Stomach (tissue), 9 donors: Measurements from ENCODE around the gene MSX2. TPM values are rescaled to one million over a fixed set of nuclear protein-coding genes. Genes with fewer than 3 reads are reported as not detected.

ENCODE experiments used
- DNase-seq, 2 donors: peaks; one replicate each; pipeline versions ENCODE4 v3.0.0 to v3.0.0-alpha.2; 2013 to 2019
- H3K27ac ChIP-seq, 5 donors: fragments of 200-600 bp in 4 of 5; sonication (generic) in 4 of 5; one replicate each; pipeline ENCODE4 v1.5.1; 2013 to 2019; ENCODE audit warnings: mild to moderate bottlenecking in 1 of 5, moderate library complexity in 1 of 5
- H3K27me3 ChIP-seq, 3 donors: fragments of 200-600 bp; sonication (generic); one replicate each; pipeline ENCODE4 v1.5.1; 2017 to 2019; ENCODE audit warnings: mixed run types in 1 of 3
- H3K36me3 ChIP-seq, 4 donors: fragments of 200-600 bp; sonication (generic); 1 replicate in 3 of 4; 2 replicates in 1 of 4; pipeline ENCODE4 v1.5.1; 2016 to 2019
- H3K4me1 ChIP-seq, 4 donors: fragments of 200-600 bp; sonication (generic); one replicate each; pipeline ENCODE4 v1.5.1; 2016 to 2019
- H3K4me3 ChIP-seq, 4 donors: fragments of 200-600 bp; sonication (generic) in 3 of 4; one replicate each; pipeline ENCODE4 v1.5.1; 2016 to 2019; ENCODE audit warnings: mild to moderate bottlenecking in 1 of 4
- H3K9me3 ChIP-seq, 4 donors: fragments of 200-600 bp; sonication (generic); one replicate each; pipeline ENCODE4 v1.5.1; 2016 to 2019
- EP300 ChIP-seq: sonication (generic); formaldehyde crosslinking; IDR thresholded peaks from one replicate; pipeline ENCODE4 v1.6.1; 2017; ENCODE audit warnings: antibody characterized with exemption
- POLR2A ChIP-seq, 4 donors: fragments of 450-650 bp; IDR thresholded peaks; one replicate each; pipeline ENCODE4 v1.6.1; 2016; ENCODE audit warnings: antibody characterized with exemption in 4 of 4, control low read depth in 2 of 4, mild to moderate bottlenecking in 1 of 4, moderate library complexity in 1 of 4
- POLR2AphosphoS5 ChIP-seq, 3 donors: sonication (generic); formaldehyde crosslinking; IDR thresholded peaks; one replicate each; pipeline ENCODE4 v1.6.1; 2016; ENCODE audit warnings: antibody characterized with exemption in 3 of 3
- WGBS, 5 donors: extraction: QIAGEN DNeasy Blood & Tissue Kit in 3 of 5; methylation state at CpG; one replicate each; pipeline versions ENCODE4 v1.1.5 to v1.1.7; 2013 to 2018; 5-methylcytosine and 5-hydroxymethylcytosine counted together
- intact Hi-C: fragments of 100-400 bp; cut with DNase I; formaldehyde crosslinking; loops from one replicate; pipeline ENCODE4 v1.15.1; 2023; ENCODE audit warnings: low total_unique reads
- polyA plus RNA-seq, 3 donors: library from polyadenylated mRNA; stranded (reverse); fragments of 200-250 nt; gene quantifications; one replicate each; pipeline ENCODE4 v1.2.3, GENCODE V29; 2013
- total RNA-seq, 5 donors: library from RNA; depleted of rRNA; stranded (reverse); fragments of >200 nt; gene quantifications; one replicate each; pipeline versions ENCODE4 v1.1.0 to v1.2.3, GENCODE V29; 2014 to 2016
- TF ChIP-seq, protein P1 (sequence below), 7 experiments: fragments of 450-650 bp in 4 of 7; fragments of 200-600 bp in 3 of 7; sonication (generic) in 3 of 7; IDR thresholded peaks; one replicate each; pipeline ENCODE4 v1.5.1; 2016 to 2019; ENCODE audit warnings: antibody characterized with exemption in 7 of 7, control low read depth in 2 of 7, mild to moderate bottlenecking in 1 of 7
- donor health status: healthy with polysubstance abuse.
- donor health status: Bipolar disorder and iron deficiency.
- donor health status: healthy.

MSX2 gene
- total and polyA plus RNA-seq, 8 donors: 0.18 to 6.5 (median 1.4) TPM; not detected in 2

DNA sequence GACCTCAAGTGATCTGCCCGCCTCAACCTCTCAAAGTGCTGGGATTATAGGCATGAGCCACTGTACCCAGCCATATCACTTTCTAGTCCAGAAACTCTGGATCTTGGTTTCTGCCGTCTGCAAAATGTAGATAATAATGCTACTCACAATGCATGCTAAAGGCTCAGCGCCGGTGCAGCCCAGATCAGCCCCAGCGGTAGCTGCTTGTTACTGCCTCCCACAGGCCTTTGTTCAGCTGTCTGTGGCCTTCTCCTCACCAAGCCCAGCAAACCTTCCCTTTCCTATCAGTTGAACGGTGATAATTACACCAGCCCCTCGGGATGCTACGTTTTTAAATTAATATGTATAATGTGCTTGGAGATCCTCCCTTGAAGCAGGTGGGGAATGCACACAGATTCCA lies 26.2 kb upstream of the MSX2 start:
- intact Hi-C loops: no loop called here
- TF ChIP-seq, protein P1, sequence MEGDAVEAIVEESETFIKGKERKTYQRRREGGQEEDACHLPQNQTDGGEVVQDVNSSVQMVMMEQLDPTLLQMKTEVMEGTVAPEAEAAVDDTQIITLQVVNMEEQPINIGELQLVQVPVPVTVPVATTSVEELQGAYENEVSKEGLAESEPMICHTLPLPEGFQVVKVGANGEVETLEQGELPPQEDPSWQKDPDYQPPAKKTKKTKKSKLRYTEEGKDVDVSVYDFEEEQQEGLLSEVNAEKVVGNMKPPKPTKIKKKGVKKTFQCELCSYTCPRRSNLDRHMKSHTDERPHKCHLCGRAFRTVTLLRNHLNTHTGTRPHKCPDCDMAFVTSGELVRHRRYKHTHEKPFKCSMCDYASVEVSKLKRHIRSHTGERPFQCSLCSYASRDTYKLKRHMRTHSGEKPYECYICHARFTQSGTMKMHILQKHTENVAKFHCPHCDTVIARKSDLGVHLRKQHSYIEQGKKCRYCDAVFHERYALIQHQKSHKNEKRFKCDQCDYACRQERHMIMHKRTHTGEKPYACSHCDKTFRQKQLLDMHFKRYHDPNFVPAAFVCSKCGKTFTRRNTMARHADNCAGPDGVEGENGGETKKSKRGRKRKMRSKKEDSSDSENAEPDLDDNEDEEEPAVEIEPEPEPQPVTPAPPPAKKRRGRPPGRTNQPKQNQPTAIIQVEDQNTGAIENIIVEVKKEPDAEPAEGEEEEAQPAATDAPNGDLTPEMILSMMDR (IDR thresholded peaks at IDR 0.05): no peak
- TF ChIP-seq POLR2A (IDR thresholded peaks at IDR 0.05) (no peak), EP300 (no peak), POLR2AphosphoS5 (IDR thresholded peaks at IDR 0.05) (no peak)
- Histone ChIP-seq H3K27me3 (peaks cover 0 to 67% (median 16%) of the 10 kb centered on the region in 3 donors), H3K4me1 (peaks cover 0 to 8% (median 1%) of the 10 kb centered on the region in 4 donors), H3K4me3 (no peak overlapping the region), H3K27ac (no peak overlapping the region), H3K9me3 (no peaks in the 10 kb centered on the region), H3K36me3 (no peaks in the 10 kb centered on the region)
- DNase-seq: no peak
- WGBS, 5 donors: 62 to 75% (median 66%) methylated on average over 8 of the region's 8 CpGs

DNA sequence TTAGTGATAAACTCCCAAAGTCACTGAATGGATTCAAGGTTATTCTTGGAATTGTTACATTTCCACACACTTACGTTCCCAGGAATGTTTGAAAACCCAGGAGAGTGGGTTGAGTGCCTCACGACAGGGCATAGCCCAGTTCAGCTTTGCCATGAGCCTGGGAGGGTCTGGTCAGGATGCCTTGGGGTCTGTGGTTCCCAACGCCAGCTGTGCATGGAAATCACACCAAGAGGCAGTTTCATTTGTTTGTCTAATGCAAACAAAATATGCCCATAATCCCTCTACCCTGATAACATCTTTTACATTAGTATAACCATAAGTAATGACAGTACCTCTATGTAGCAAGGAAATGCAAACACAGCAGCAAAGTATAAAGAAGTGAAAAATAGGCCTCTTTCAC lies 25.3 kb upstream of the MSX2 start:
- WGBS, 5 donors: 73 to 76% (median 75%) methylated on average over 3 of the region's 3 CpGs
- TF ChIP-seq, protein P1 (IDR thresholded peaks at IDR 0.05): no peak
- TF ChIP-seq POLR2A (IDR thresholded peaks at IDR 0.05) (no peak), EP300 (no peak), POLR2AphosphoS5 (IDR thresholded peaks at IDR 0.05) (no peak)
- peaks cover 0 to 66% (median 6%) of the 10 kb centered on the region in 3 donors for H3K27me3 ChIP-seq
- H3K36me3 ChIP-seq: no peaks in the 10 kb centered on the region
- H3K27ac ChIP-seq: no peak overlapping the region
- peaks cover 0 to under 1% (median under 1%) of the 10 kb centered on the region in 4 donors for H3K4me1 ChIP-seq
- no peaks in the 10 kb centered on the region for H3K9me3 ChIP-seq
- no peak overlapping the region for H3K4me3 ChIP-seq
- no peak for DNase-seq
- intact Hi-C loops: no loop called here

DNA sequence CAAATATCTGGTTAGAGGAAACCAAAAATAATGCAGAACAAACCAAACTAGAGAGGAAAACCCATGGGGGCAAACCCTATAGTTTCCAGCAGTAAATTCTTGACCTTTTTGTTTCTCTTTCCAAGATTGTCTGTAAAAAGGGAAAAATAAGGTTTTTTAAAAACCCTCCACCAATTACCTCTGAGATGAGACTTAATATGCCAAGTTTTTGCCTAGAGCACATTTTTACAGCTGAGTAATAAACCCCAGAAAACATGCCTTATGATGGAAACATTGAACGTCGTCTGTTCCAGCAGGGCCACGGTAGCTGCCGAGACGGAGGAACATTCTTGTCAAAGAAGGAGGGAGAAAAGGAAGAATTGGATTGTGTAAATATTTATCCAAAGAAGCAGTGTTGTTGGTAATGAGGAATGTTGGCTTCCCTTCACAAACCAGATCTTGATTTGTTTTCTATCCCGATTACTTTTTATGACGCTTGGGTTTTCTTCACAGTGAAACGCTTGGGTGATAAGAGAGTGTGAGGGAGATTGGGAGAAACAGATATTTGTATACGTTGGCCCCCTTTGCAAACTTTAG lies 17.3 kb upstream of the MSX2 start:
- intact Hi-C loops: no loop called here
- DNase-seq: no peak
- Histone ChIP-seq H3K4me3 (no peak overlapping the region), H3K27ac (no peak overlapping the region), H3K27me3 (peaks cover 0 to 86% (median 30%) of the 10 kb centered on the region in 3 donors), H3K4me1 (no peaks in the 10 kb centered on the region), H3K36me3 (no peaks in the 10 kb centered on the region), H3K9me3 (no peaks in the 10 kb centered on the region)
- TF ChIP-seq POLR2A (IDR thresholded peaks at IDR 0.05): no peak
- TF ChIP-seq EP300: no peak
- TF ChIP-seq, protein P1 (IDR thresholded peaks at IDR 0.05): no peak
- TF ChIP-seq POLR2AphosphoS5 (IDR thresholded peaks at IDR 0.05): no peak
- WGBS, 5 donors: 8 to 14% (median 13%) methylated on average over 9 of the region's 9 CpGs

DNA sequence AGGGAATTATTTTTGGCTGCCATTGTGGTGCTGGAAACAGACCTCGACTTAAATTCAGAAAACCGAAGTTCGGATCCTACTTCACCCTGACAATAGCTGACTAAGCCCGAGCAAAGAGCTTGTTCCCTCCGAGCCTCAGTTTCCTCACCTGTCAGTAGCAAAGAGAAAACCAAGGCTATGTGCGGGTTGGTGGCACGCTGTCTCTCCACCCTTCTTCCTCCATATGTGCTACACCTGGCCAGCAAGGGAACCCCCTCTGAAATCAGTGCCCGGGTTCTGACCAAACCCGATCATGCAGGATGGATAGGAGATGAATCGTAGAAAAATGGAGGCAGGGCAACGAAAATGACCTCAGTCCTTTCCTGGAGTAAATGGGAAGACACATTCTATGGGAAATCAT lies 16.7 kb upstream of the MSX2 start:
- WGBS, 5 donors: 78 to 87% (median 87%) methylated on average over 11 of the region's 11 CpGs
- intact Hi-C loops: no loop called here
- Histone ChIP-seq H3K4me3 (no peak overlapping the region), H3K27me3 (peaks cover 0 to 92% (median 31%) of the 10 kb centered on the region in 3 donors), H3K9me3 (no peaks in the 10 kb centered on the region), H3K36me3 (no peaks in the 10 kb centered on the region), H3K4me1 (no peaks in the 10 kb centered on the region), H3K27ac (no peak overlapping the region)
- TF ChIP-seq POLR2AphosphoS5 (IDR thresholded peaks at IDR 0.05): no peak
- no peak for TF ChIP-seq POLR2A (IDR thresholded peaks at IDR 0.05)
- TF ChIP-seq, protein P1 (IDR thresholded peaks at IDR 0.05): no peak
- no peak for TF ChIP-seq EP300
- DNase-seq: no peak
